GM23338 (cell line): ENCODE data around the gene ECM2. TPM values are rescaled to one million over a fixed set of nuclear protein-coding genes. Genes with fewer than 3 reads are reported as not detected.

Experiments used
- ATAC-seq: fragments of 200-7000 bp; cut with Tn5 transposase; 3 replicates; pipeline ENCODE4 v1.9.1; 2020
- DNase-seq: peaks from one replicate; pipeline ENCODE4 v3.0.0-alpha.2; 2015; ENCODE audit warnings: low spot score
- H2AFZ ChIP-seq: fragments of 200-600 bp; sonication (generic); 2 replicates; pipeline ENCODE4 v1.8.0; 2016; ENCODE audit warnings: antibody characterized with exemption, mild to moderate bottlenecking, moderate library complexity
- H3F3A ChIP-seq: fragments of 200-600 bp; sonication (generic); replicated peaks from 2 replicates; pipeline ENCODE4 v1.8.0; 2017; ENCODE audit warnings: antibody characterized with exemption, mixed run types, low read depth
- H3K27ac ChIP-seq: fragments of 200-600 bp; sonication (generic); 2 replicates; pipeline ENCODE4 v1.6.1; 2016; ENCODE audit warnings: low read depth
- H3K27me3 ChIP-seq: fragments of 200-600 bp; sonication (generic); 2 replicates; pipeline ENCODE4 v1.8.0; 2016; ENCODE audit warnings: mild to moderate bottlenecking, mixed run types, moderate library complexity; ENCODE audit not compliant: insufficient read depth
- H3K36me3 ChIP-seq: fragments of 200-600 bp; sonication (generic); 2 replicates; pipeline ENCODE4 v1.8.0; 2016; ENCODE audit warnings: mild to moderate bottlenecking; ENCODE audit not compliant: insufficient read depth
- H3K4me1 ChIP-seq: fragments of 200-600 bp; sonication (generic); 2 replicates; pipeline ENCODE4 v1.8.0; 2016; ENCODE audit warnings: mild to moderate bottlenecking, moderate library complexity; ENCODE audit not compliant: insufficient read depth
- H3K4me2 ChIP-seq: fragments of 200-600 bp; sonication (generic); 2 replicates; pipeline ENCODE4 v1.7.1; 2017; ENCODE audit warnings: mixed run types
- H3K4me3 ChIP-seq: fragments of 200-600 bp; sonication (generic); 2 replicates; pipeline ENCODE4 v1.6.1; 2016; ENCODE audit warnings: mixed run types
- H3K79me2 ChIP-seq: fragments of 200-600 bp; sonication (generic); replicated peaks from 2 replicates; pipeline ENCODE4 v1.8.0; 2017; ENCODE audit warnings: mild to moderate bottlenecking; ENCODE audit not compliant: insufficient read depth
- H3K9me2 ChIP-seq: fragments of 200-600 bp; sonication (generic); 2 replicates; pipeline ENCODE4 v1.8.0; 2017; ENCODE audit not compliant: insufficient read depth
- H4K20me1 ChIP-seq: fragments of 200-600 bp; sonication (generic); replicated peaks from 2 replicates; pipeline ENCODE4 v1.8.0; 2017; ENCODE audit warnings: mild to moderate bottlenecking; ENCODE audit not compliant: insufficient read depth
- H3K27ac Mint-ChIP-seq: 2 replicates; pipeline ENCODE4 v1.8.0; 2020; ENCODE audit warnings: inconsistent platforms, mild to moderate bottlenecking, moderate library complexity, mixed read lengths
- H3K27me3 Mint-ChIP-seq: 3 replicates; pipeline ENCODE4 v1.8.0; 2022; ENCODE audit warnings: low read depth, mild to moderate bottlenecking, moderate library complexity, mixed read lengths, inconsistent platforms; ENCODE audit not compliant: insufficient read depth, poor library complexity
- H3K36me3 Mint-ChIP-seq: 3 replicates; pipeline ENCODE4 v1.8.0; 2021; ENCODE audit warnings: low read depth, mild to moderate bottlenecking, inconsistent platforms, moderate library complexity, mixed read lengths
- H3K4me1 Mint-ChIP-seq: 3 replicates; pipeline ENCODE4 v1.8.0; 2020; ENCODE audit warnings: mild to moderate bottlenecking, inconsistent platforms, mixed read lengths
- H3K4me3 Mint-ChIP-seq: 3 replicates; pipeline ENCODE4 v1.8.0; 2021; ENCODE audit warnings: moderate library complexity, mild to moderate bottlenecking, inconsistent platforms, mixed read lengths
- H3K9me3 Mint-ChIP-seq: 3 replicates; pipeline ENCODE4 v1.8.0; 2020; ENCODE audit warnings: moderate library complexity, mild to moderate bottlenecking, inconsistent platforms, mixed read lengths
- CREB1 ChIP-seq: fragments of 250-450 bp; sonication (Bioruptor Pico); IDR thresholded peaks from 2 replicates; pipeline ENCODE4 v1.5.0; 2020; ENCODE audit warnings: low read depth, mild to moderate bottlenecking, moderate library complexity
- CTCF ChIP-seq, 2 experiments: fragments of 200-600 bp in 1 of 2; sonication (generic) in 1 of 2; conservative IDR thresholded peaks; 2 replicates each; pipeline versions ENCODE4 v1.5.1 to v1.6.1; 2016 to 2017; ENCODE audit warnings: antibody characterized with exemption in 2 of 2, low read depth in 2 of 2, mild to moderate bottlenecking in 2 of 2, moderate library complexity in 1 of 2
- EZH2 ChIP-seq: fragments of 200-600 bp; sonication (generic); IDR thresholded peaks from one replicate; pipeline ENCODE4 v1.8.0; 2017; ENCODE audit warnings: antibody characterized with exemption, mild to moderate bottlenecking, low read depth; ENCODE audit not compliant: unreplicated experiment
- EZH2phosphoT487 ChIP-seq: fragments of 200-600 bp; sonication (generic); IDR thresholded peaks from one replicate; pipeline ENCODE4 v1.8.1; 2018; ENCODE audit warnings: antibody characterized with exemption; ENCODE audit not compliant: unreplicated experiment
- JUNB ChIP-seq: IDR thresholded peaks from one replicate; pipeline ENCODE4 v1.6.1; 2016; ENCODE audit warnings: antibody characterized with exemption; ENCODE audit not compliant: unreplicated experiment
- NANOG ChIP-seq: IDR thresholded peaks from 2 replicates; pipeline ENCODE4 v1.6.1; 2016; ENCODE audit warnings: antibody characterized with exemption, borderline replicate concordance
- POLR2AphosphoS5 ChIP-seq: IDR thresholded peaks from 2 replicates; pipeline ENCODE4 v1.6.1; 2016; ENCODE audit warnings: antibody characterized with exemption, low read depth
- STAT1 ChIP-seq: IDR thresholded peaks from one replicate; pipeline ENCODE4 v1.6.1; 2016; ENCODE audit warnings: antibody characterized with exemption; ENCODE audit not compliant: unreplicated experiment
- ZNF114 ChIP-seq: fragments of 250-450 bp; sonication (Bioruptor Pico); IDR thresholded peaks from 2 replicates; pipeline ENCODE4 v1.5.0; 2020; ENCODE audit warnings: mild to moderate bottlenecking, moderate library complexity
- ZNF331 ChIP-seq: fragments of 250-450 bp; sonication (Bioruptor Pico); IDR thresholded peaks from 2 replicates; pipeline ENCODE4 v1.5.0; 2020; ENCODE audit warnings: low read depth, mild to moderate bottlenecking, moderate library complexity
- polyA plus RNA-seq: library from polyadenylated mRNA; unstranded; fragments of >200 nt; fragmentation: Nextera tagmentation; extraction: Ambion mirVana; gene quantifications from 2 replicates; pipeline ENCODE4 v1.2.1, GENCODE V29; 2016
- total RNA-seq: library from RNA; depleted of rRNA; stranded (reverse); fragments of >200 nt; shearing (Covaris generic); gene quantifications from 2 replicates; pipeline ENCODE4 v1.2.3, GENCODE V29; 2014
- TF ChIP-seq, protein P1 (sequence below): IDR thresholded peaks from 2 replicates; pipeline ENCODE4 v1.6.1; 2016; ENCODE audit warnings: antibody characterized with exemption
- TF ChIP-seq, protein P2 (sequence below): fragments of 250-450 bp; sonication (Bioruptor Pico); IDR thresholded peaks from 2 replicates; pipeline ENCODE4 v1.5.0; 2020; ENCODE audit warnings: mild to moderate bottlenecking, moderate library complexity
- TF ChIP-seq, protein P3 (sequence below): IDR thresholded peaks from one replicate; pipeline ENCODE4 v1.6.1; 2018; ENCODE audit warnings: antibody characterized with exemption; ENCODE audit not compliant: unreplicated experiment

Gene ECM2
- total and polyA plus RNA-seq, 2 experiments from 2014 or later, result 0.79 TPM; not detected in 1

DNA sequence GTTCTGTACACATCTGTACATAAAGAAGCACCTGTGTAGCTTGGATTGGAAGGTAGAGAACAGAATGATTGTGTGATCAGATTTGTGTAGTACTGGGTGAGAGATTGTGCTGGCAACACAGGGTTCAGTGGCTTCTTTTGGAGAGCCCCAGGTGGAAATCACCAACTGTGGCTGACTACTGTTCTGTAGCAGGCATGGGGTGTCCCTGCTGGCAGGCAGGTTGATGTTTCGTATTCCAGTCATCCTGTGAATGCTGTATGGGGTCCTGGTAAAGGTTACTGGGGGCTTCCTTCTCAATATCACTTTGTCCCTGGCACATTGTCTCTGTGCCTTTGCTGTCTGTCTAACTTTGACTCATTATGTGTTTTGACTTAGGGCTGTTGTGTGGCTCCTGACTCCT lies 58.8 kb downstream of the ECM2 start (continued):
- TF ChIP-seq JUNB (no peak), NANOG (no peak), POLR2AphosphoS5 (no peak), CREB1 (CRISPR knock-in tag) (no peak), ZNF331 (CRISPR knock-in tag) (no peak), ZNF114 (no peak), CTCF (conservative IDR thresholded peaks at IDR 0.05; ENCODE audit: low read depth in 2 of 2) (no peak), STAT1 (no peak), EZH2 (no peak)
- TF ChIP-seq, protein P1, sequence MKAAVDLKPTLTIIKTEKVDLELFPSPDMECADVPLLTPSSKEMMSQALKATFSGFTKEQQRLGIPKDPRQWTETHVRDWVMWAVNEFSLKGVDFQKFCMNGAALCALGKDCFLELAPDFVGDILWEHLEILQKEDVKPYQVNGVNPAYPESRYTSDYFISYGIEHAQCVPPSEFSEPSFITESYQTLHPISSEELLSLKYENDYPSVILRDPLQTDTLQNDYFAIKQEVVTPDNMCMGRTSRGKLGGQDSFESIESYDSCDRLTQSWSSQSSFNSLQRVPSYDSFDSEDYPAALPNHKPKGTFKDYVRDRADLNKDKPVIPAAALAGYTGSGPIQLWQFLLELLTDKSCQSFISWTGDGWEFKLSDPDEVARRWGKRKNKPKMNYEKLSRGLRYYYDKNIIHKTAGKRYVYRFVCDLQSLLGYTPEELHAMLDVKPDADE, result no peak

DNA sequence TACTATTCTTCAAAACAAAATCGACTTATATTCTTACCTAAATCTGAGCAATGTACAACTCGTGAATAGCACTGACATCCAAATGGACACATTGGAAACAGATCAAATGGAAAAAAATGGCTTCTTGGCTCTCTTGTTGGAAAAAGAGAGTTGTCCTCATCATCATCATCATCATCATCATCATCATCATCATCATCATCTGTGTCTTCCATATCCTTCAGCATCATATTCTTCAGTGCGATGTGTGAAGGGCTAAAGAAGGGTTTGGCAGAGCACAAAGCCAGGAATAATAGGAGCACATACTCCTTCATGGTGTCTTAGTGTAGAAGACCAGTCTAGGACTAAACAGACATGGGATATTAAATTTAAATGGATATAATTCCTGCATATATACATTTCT lies 61.2 kb downstream of the ECM2 start:
- ATAC-seq (no peak), DNase-seq (no peak)
- Histone ChIP-seq H3K4me3 (no peak overlapping the region), H3K27ac (no peak overlapping the region), H3K27me3 (no peaks in the 10 kb centered on the region), H2AFZ (no peak overlapping the region), H3K9me2 (no peaks in the 10 kb centered on the region), H3K36me3 (no peaks in the 10 kb centered on the region), H3F3A (no peaks in the 10 kb centered on the region), H4K20me1 (no peaks in the 10 kb centered on the region), H3K4me1 (0 out of 2 replicates have a peak, but pooled peaks cover 2% of the 10 kb centered on the region), H3K79me2 (no peaks in the 10 kb centered on the region), H3K4me2 (no peak overlapping the region)
- Mint-ChIP-seq H3K4me3 (no peak overlapping the region), H3K27ac (no peak overlapping the region), H3K4me1 (no peaks in the 10 kb centered on the region), H3K36me3 (no peaks in the 10 kb centered on the region), H3K9me3 (no peaks in the 10 kb centered on the region), H3K27me3 (peaks cover 3% of the 10 kb centered on the region)
- TF ChIP-seq CREB1 (CRISPR knock-in tag) (no peak), POLR2AphosphoS5 (no peak), ZNF114 (no peak), EZH2phosphoT487 (no peak)
- TF ChIP-seq, protein P2, sequence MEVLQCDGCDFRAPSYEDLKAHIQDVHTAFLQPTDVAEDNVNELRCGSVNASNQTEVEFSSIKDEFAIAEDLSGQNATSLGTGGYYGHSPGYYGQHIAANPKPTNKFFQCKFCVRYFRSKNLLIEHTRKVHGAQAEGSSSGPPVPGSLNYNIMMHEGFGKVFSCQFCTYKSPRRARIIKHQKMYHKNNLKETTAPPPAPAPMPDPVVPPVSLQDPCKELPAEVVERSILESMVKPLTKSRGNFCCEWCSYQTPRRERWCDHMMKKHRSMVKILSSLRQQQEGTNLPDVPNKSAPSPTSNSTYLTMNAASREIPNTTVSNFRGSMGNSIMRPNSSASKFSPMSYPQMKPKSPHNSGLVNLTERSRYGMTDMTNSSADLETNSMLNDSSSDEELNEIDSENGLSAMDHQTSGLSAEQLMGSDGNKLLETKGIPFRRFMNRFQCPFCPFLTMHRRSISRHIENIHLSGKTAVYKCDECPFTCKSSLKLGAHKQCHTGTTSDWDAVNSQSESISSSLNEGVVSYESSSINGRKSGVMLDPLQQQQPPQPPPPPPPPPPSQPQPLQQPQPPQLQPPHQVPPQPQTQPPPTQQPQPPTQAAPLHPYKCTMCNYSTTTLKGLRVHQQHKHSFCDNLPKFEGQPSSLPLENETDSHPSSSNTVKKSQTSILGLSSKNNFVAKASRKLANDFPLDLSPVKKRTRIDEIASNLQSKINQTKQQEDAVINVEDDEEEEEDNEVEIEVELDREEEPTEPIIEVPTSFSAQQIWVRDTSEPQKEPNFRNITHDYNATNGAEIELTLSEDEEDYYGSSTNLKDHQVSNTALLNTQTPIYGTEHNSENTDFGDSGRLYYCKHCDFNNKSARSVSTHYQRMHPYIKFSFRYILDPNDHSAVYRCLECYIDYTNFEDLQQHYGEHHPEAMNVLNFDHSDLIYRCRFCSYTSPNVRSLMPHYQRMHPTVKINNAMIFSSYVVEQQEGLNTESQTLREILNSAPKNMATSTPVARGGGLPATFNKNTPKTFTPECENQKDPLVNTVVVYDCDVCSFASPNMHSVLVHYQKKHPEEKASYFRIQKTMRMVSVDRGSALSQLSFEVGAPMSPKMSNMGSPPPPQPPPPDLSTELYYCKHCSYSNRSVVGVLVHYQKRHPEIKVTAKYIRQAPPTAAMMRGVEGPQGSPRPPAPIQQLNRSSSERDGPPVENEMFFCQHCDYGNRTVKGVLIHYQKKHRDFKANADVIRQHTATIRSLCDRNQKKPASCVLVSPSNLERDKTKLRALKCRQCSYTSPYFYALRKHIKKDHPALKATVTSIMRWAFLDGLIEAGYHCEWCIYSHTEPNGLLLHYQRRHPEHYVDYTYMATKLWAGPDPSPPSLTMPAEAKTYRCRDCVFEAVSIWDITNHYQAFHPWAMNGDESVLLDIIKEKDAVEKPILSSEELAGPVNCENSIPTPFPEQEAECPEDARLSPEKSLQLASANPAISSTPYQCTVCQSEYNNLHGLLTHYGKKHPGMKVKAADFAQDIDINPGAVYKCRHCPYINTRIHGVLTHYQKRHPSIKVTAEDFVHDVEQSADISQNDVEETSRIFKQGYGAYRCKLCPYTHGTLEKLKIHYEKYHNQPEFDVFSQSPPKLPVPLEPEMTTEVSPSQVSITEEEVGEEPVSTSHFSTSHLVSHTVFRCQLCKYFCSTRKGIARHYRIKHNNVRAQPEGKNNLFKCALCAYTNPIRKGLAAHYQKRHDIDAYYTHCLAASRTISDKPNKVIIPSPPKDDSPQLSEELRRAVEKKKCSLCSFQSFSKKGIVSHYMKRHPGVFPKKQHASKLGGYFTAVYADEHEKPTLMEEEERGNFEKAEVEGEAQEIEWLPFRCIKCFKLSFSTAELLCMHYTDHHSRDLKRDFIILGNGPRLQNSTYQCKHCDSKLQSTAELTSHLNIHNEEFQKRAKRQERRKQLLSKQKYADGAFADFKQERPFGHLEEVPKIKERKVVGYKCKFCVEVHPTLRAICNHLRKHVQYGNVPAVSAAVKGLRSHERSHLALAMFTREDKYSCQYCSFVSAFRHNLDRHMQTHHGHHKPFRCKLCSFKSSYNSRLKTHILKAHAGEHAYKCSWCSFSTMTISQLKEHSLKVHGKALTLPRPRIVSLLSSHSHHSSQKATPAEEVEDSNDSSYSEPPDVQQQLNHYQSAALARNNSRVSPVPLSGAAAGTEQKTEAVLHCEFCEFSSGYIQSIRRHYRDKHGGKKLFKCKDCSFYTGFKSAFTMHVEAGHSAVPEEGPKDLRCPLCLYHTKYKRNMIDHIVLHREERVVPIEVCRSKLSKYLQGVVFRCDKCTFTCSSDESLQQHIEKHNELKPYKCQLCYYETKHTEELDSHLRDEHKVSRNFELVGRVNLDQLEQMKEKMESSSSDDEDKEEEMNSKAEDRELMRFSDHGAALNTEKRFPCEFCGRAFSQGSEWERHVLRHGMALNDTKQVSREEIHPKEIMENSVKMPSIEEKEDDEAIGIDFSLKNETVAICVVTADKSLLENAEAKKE (CRISPR knock-in tag), result no peak
- TF ChIP-seq, protein P3, sequence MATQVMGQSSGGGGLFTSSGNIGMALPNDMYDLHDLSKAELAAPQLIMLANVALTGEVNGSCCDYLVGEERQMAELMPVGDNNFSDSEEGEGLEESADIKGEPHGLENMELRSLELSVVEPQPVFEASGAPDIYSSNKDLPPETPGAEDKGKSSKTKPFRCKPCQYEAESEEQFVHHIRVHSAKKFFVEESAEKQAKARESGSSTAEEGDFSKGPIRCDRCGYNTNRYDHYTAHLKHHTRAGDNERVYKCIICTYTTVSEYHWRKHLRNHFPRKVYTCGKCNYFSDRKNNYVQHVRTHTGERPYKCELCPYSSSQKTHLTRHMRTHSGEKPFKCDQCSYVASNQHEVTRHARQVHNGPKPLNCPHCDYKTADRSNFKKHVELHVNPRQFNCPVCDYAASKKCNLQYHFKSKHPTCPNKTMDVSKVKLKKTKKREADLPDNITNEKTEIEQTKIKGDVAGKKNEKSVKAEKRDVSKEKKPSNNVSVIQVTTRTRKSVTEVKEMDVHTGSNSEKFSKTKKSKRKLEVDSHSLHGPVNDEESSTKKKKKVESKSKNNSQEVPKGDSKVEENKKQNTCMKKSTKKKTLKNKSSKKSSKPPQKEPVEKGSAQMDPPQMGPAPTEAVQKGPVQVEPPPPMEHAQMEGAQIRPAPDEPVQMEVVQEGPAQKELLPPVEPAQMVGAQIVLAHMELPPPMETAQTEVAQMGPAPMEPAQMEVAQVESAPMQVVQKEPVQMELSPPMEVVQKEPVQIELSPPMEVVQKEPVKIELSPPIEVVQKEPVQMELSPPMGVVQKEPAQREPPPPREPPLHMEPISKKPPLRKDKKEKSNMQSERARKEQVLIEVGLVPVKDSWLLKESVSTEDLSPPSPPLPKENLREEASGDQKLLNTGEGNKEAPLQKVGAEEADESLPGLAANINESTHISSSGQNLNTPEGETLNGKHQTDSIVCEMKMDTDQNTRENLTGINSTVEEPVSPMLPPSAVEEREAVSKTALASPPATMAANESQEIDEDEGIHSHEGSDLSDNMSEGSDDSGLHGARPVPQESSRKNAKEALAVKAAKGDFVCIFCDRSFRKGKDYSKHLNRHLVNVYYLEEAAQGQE, result no peak
